HG03342 (cell line): ENCODE measurements around the gene CFAP299.
A peak's percentile ranks its signal among the peaks of the same experiment; 100 is the strongest.

Experiments used
- ATAC-seq: cut with Tn5 transposase; IDR thresholded peaks from one replicate; pipeline ENCODE4 v1.9.1; 2021; ENCODE audit warnings: mild to moderate bottlenecking, moderate library complexity; ENCODE audit not compliant: unreplicated experiment

Gene CFAP299

GRCh38 chr4:80387390-80388283 is 52.1 kb downstream of the CFAP299 start:
- ATAC-seq = no peak

- no peak for ATAC-seq
Measured at GRCh38 chr4:80388284-80388607, 52.7 kb downstream of the CFAP299 start.

GRCh38 chr4:80390178-80390577 is 54.6 kb downstream of the CFAP299 start:
- ATAC-seq = no peak

GRCh38 chr4:80393246-80393969 is 57.9 kb downstream of the CFAP299 start:
- ATAC-seq = no peak

- no peak for ATAC-seq
Measured at GRCh38 chr4:80393970-80394250, 58.4 kb downstream of the CFAP299 start.

- no peak for ATAC-seq
Measured at GRCh38 chr4:80407246-80407645, 71.7 kb downstream of the CFAP299 start.

GRCh38 chr4:80409809-80410208 is 74.3 kb downstream of the CFAP299 start:
- ATAC-seq = no peak

GRCh38 chr4:80412322-80412721 is 76.8 kb downstream of the CFAP299 start:
- no peak for ATAC-seq

- ATAC-seq = no peak
Measured at GRCh38 chr4:80413086-80413485, 77.6 kb downstream of the CFAP299 start.

GRCh38 chr4:80417019-80417418 is 81.5 kb downstream of the CFAP299 start:
- no peak for ATAC-seq

- no peak for ATAC-seq
Measured at GRCh38 chr4:80419946-80420345, 84.4 kb downstream of the CFAP299 start.

GRCh38 chr4:80420638-80421037 is 85.1 kb downstream of the CFAP299 start:
- ATAC-seq = no peak

GRCh38 chr4:80422727-80423404 is 87.3 kb downstream of the CFAP299 start:
- peak; percentile 71 for ATAC-seq

- no peak for ATAC-seq
Measured at GRCh38 chr4:80423553-80424224, 88.2 kb downstream of the CFAP299 start.

GRCh38 chr4:80424225-80424581 is 88.7 kb downstream of the CFAP299 start:
- ATAC-seq = no peak

- ATAC-seq = no peak
Measured at GRCh38 chr4:80425124-80426100, 89.9 kb downstream of the CFAP299 start.

GRCh38 chr4:80431203-80431965 is 95.9 kb downstream of the CFAP299 start:
- ATAC-seq = no peak

GRCh38 chr4:80434238-80434637 is 98.7 kb downstream of the CFAP299 start:
- ATAC-seq = no peak

- no peak for ATAC-seq
Measured at GRCh38 chr4:80438016-80438415, 102.5 kb downstream of the CFAP299 start.
